HL-60 (cell line): ENCODE data around the gene DTNA.

ENCODE experiments used
- DNase-seq, 2 experiments: peaks; one replicate each; pipeline ENCODE4 v3.0.0-alpha.2; 2010 to 2020; ENCODE audit warnings: low read depth in 1 of 2, low spot score in 1 of 2
- H3K27ac ChIP-seq: fragments of 250-450 bp; sonication (Bioruptor Pico); replicated peaks from 2 replicates; pipeline ENCODE4 v1.5.1; 2020; ENCODE audit warnings: mild to moderate bottlenecking, moderate library complexity
- H3K27me3 ChIP-seq: fragments of 250-450 bp; sonication (Bioruptor Pico); 2 replicates; pipeline ENCODE4 v1.5.1; 2021; ENCODE audit warnings: mild to moderate bottlenecking, moderate library complexity; ENCODE audit not compliant: insufficient read depth, poor library complexity, severe bottlenecking
- H3K4me3 ChIP-seq: replicated peaks from 2 replicates; pipeline ENCODE4 v1.5.1; 2011; ENCODE audit warnings: mild to moderate bottlenecking, control low read depth, low read length; ENCODE audit not compliant: insufficient read depth
- GABPA ChIP-seq: IDR thresholded peaks from 2 replicates; pipeline ENCODE4 v1.6.1; 2012; ENCODE audit warnings: low read depth
- POLR2AphosphoS5 ChIP-seq: IDR thresholded peaks from 2 replicates; pipeline ENCODE4 v1.6.1; 2012; ENCODE audit warnings: low read depth
- SPI1 ChIP-seq: IDR thresholded peaks from 2 replicates; pipeline ENCODE4 v1.6.1; 2012; ENCODE audit warnings: low read depth, mild to moderate bottlenecking, borderline replicate concordance
- TF ChIP-seq, protein P1 (sequence below): IDR thresholded peaks from one replicate; pipeline ENCODE4 v1.5.1; 2011; ENCODE audit warnings: low read length, control low read depth, inconsistent platforms; ENCODE audit not compliant: insufficient read depth
- TF ChIP-seq, protein P2 (sequence below): IDR thresholded peaks from 2 replicates; pipeline ENCODE4 v1.6.1; 2012; ENCODE audit warnings: low read depth; ENCODE audit not compliant: insufficient replicate concordance

The DTNA gene

DNA sequence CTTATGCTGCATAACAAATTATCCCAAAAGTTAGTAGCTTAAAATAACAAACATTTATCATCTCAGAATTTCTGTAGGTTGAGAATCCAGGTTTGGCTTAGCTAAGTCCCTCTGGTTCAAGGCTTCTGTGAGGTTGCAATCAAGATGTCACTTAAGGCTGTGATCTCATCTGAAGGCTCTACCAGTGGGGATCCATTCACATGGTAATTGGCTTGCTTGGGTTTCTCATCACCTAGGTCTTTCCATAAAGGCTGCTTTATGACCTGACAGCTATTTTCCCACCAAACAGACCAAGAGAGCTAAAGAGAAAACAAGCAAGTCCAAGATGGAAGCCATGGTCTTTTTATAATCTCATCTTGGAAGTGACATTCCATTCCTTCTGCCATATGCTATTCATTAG is 137.3 kb downstream of the DTNA start:
- no peak for DNase-seq
- Histone ChIP-seq H3K27me3 (no peaks in the 10 kb centered on the region), H3K4me3 (no peak overlapping the region), H3K27ac (no peak overlapping the region)
- TF ChIP-seq, protein P1, sequence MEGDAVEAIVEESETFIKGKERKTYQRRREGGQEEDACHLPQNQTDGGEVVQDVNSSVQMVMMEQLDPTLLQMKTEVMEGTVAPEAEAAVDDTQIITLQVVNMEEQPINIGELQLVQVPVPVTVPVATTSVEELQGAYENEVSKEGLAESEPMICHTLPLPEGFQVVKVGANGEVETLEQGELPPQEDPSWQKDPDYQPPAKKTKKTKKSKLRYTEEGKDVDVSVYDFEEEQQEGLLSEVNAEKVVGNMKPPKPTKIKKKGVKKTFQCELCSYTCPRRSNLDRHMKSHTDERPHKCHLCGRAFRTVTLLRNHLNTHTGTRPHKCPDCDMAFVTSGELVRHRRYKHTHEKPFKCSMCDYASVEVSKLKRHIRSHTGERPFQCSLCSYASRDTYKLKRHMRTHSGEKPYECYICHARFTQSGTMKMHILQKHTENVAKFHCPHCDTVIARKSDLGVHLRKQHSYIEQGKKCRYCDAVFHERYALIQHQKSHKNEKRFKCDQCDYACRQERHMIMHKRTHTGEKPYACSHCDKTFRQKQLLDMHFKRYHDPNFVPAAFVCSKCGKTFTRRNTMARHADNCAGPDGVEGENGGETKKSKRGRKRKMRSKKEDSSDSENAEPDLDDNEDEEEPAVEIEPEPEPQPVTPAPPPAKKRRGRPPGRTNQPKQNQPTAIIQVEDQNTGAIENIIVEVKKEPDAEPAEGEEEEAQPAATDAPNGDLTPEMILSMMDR = no peak
- TF ChIP-seq SPI1 (no peak), POLR2AphosphoS5 (no peak)
- TF ChIP-seq, protein P2, sequence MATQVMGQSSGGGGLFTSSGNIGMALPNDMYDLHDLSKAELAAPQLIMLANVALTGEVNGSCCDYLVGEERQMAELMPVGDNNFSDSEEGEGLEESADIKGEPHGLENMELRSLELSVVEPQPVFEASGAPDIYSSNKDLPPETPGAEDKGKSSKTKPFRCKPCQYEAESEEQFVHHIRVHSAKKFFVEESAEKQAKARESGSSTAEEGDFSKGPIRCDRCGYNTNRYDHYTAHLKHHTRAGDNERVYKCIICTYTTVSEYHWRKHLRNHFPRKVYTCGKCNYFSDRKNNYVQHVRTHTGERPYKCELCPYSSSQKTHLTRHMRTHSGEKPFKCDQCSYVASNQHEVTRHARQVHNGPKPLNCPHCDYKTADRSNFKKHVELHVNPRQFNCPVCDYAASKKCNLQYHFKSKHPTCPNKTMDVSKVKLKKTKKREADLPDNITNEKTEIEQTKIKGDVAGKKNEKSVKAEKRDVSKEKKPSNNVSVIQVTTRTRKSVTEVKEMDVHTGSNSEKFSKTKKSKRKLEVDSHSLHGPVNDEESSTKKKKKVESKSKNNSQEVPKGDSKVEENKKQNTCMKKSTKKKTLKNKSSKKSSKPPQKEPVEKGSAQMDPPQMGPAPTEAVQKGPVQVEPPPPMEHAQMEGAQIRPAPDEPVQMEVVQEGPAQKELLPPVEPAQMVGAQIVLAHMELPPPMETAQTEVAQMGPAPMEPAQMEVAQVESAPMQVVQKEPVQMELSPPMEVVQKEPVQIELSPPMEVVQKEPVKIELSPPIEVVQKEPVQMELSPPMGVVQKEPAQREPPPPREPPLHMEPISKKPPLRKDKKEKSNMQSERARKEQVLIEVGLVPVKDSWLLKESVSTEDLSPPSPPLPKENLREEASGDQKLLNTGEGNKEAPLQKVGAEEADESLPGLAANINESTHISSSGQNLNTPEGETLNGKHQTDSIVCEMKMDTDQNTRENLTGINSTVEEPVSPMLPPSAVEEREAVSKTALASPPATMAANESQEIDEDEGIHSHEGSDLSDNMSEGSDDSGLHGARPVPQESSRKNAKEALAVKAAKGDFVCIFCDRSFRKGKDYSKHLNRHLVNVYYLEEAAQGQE = no peak

DNA sequence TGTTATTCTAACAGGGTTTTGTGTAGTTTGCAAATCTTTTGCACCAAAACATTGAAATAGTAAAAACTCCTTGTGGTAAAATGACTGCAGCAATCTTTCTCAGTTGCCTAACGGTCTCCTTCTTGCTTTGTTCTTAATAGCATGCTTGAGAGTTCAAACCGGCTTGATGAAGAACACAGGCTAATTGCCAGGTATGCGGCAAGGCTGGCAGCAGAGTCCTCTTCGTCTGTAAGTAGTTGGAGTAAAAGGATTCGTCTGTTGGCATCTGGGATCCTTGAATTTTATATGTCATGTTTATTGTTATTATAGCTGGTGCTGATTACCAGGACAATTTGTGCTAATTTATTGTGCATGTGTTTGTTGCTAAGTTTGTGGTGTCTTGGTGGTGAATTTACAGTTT is 138.1 kb downstream of the DTNA start:
- no peak overlapping the region for H3K4me3 ChIP-seq
- H3K27ac ChIP-seq = no peak overlapping the region
- no peak for DNase-seq
- TF ChIP-seq GABPA (no peak), POLR2AphosphoS5 (no peak), SPI1 (no peak)
- TF ChIP-seq, protein P2 = no peak
- TF ChIP-seq, protein P1 = no peak
- no peaks in the 10 kb centered on the region for H3K27me3 ChIP-seq

DNA sequence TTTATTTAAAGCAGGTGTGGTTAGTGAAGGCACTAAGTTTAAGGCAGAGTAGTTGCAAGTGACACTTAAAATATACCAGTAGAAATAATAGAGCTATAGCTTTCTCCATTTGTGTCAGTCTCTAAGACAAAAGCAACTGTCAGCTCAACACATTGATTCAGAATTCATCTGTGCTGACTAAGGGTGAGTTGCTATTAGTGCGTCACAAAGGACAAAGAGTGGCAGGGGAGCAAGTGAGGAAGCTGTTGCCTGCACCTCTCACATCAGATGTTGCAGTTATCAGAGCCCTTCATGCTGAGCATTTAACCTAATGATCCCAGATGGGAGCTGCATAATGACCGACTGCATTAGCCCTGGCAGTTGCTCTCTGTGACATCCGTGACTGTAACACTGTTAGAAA is 138.6 kb downstream of the DTNA start:
- no peaks in the 10 kb centered on the region for H3K27me3 ChIP-seq
- TF ChIP-seq, protein P1 = no peak
- TF ChIP-seq POLR2AphosphoS5 = no peak
- TF ChIP-seq, protein P2 = no peak
- no peak overlapping the region for H3K27ac ChIP-seq
- H3K4me3 ChIP-seq = no peak overlapping the region
- no peak for DNase-seq
